Measurements from ENCODE around the gene TAC4.

- TF ChIP-seq CTCF (conservative IDR thresholded peaks at IDR 0.05) (no peak), ZFX (IDR thresholded peaks at IDR 0.05) (no peak)
Observed at GRCh38 chr17:49882434-49882833, 34.6 kb upstream of the TAC4 start.

Data from C4-2B (cell line).